ENCODE measurements around the gene BEND4.

The BEND4 gene

GRCh38 chr4:42119886-42120285 lies 32.6 kb downstream of the BEND4 start:
- Histone ChIP-seq H3K4me3 (ENCODE audit: low read depth in 1 of 2, low read length in 2 of 2) (no peak overlapping the region), H3K27me3 (ENCODE audit: control insufficient read depth in 1 of 2, insufficient read depth in 2 of 2, low read length in 2 of 2) (no peaks in the 10 kb centered on the region), H3K4me1 (ENCODE audit: control insufficient read depth in 1 of 2, insufficient read depth in 2 of 2, low read length in 2 of 2) (no peaks in the 10 kb centered on the region), H3K36me3 (ENCODE audit: control insufficient read depth in 1 of 2, insufficient read depth in 2 of 2, low read length in 2 of 2) (no peaks in the 10 kb centered on the region), H3K27ac (ENCODE audit: low read depth, low read length) (no peak overlapping the region), H3K9ac (ENCODE audit: low read depth in 1 of 2, low read length in 2 of 2) (no peak overlapping the region), H3K9me3 (ENCODE audit: control insufficient read depth in 1 of 2, low read length in 2 of 2) (no peaks in the 10 kb centered on the region)

GRCh38 chr4:42112846-42113245 lies 39.6 kb downstream of the BEND4 start:
- no peak overlapping the region for H3K4me3 ChIP-seq (ENCODE audit: low read depth in 1 of 2, low read length in 2 of 2)
- H3K4me1 ChIP-seq (ENCODE audit: control insufficient read depth in 1 of 2, insufficient read depth in 2 of 2, low read length in 2 of 2) = no peaks in the 10 kb centered on the region
- no peaks in the 10 kb centered on the region for H3K27me3 ChIP-seq (ENCODE audit: control insufficient read depth in 1 of 2, insufficient read depth in 2 of 2, low read length in 2 of 2)
- no peaks in the 10 kb centered on the region for H3K9me3 ChIP-seq (ENCODE audit: control insufficient read depth in 1 of 2, low read length in 2 of 2)
- H3K27ac ChIP-seq (ENCODE audit: low read depth, low read length) = no peak overlapping the region
- no peak overlapping the region for H3K9ac ChIP-seq (ENCODE audit: low read depth in 1 of 2, low read length in 2 of 2)
- no peaks in the 10 kb centered on the region for H3K36me3 ChIP-seq (ENCODE audit: control insufficient read depth in 1 of 2, insufficient read depth in 2 of 2, low read length in 2 of 2)

GRCh38 chr4:42104521-42104920 lies 47.9 kb downstream of the BEND4 start:
- Histone ChIP-seq H3K9ac (ENCODE audit: low read depth in 1 of 2, low read length in 2 of 2) (no peak overlapping the region), H3K4me3 (ENCODE audit: low read depth in 1 of 2, low read length in 2 of 2) (no peak overlapping the region), H3K9me3 (ENCODE audit: control insufficient read depth in 1 of 2, low read length in 2 of 2) (no peaks in the 10 kb centered on the region), H3K27me3 (ENCODE audit: control insufficient read depth in 1 of 2, insufficient read depth in 2 of 2, low read length in 2 of 2) (no peaks in the 10 kb centered on the region), H3K4me1 (ENCODE audit: control insufficient read depth in 1 of 2, insufficient read depth in 2 of 2, low read length in 2 of 2) (no peaks in the 10 kb centered on the region), H3K27ac (ENCODE audit: low read depth, low read length) (no peak overlapping the region), H3K36me3 (ENCODE audit: control insufficient read depth in 1 of 2, insufficient read depth in 2 of 2, low read length in 2 of 2) (no peaks in the 10 kb centered on the region)

GRCh38 chr4:42101446-42101975 lies 50.9 kb downstream of the BEND4 start:
- Histone ChIP-seq H3K36me3 (ENCODE audit: control insufficient read depth in 1 of 2, insufficient read depth in 2 of 2, low read length in 2 of 2) (no peaks in the 10 kb centered on the region), H3K4me1 (ENCODE audit: control insufficient read depth in 1 of 2, insufficient read depth in 2 of 2, low read length in 2 of 2) (no peaks in the 10 kb centered on the region), H3K27ac (ENCODE audit: low read depth, low read length) (no peak overlapping the region), H3K9ac (ENCODE audit: low read depth in 1 of 2, low read length in 2 of 2) (no peak overlapping the region), H3K4me3 (ENCODE audit: low read depth in 1 of 2, low read length in 2 of 2) (no peak overlapping the region), H3K9me3 (ENCODE audit: control insufficient read depth in 1 of 2, low read length in 2 of 2) (no peaks in the 10 kb centered on the region), H3K27me3 (ENCODE audit: control insufficient read depth in 1 of 2, insufficient read depth in 2 of 2, low read length in 2 of 2) (no peaks in the 10 kb centered on the region)

- no peak overlapping the region for H3K4me3 ChIP-seq (ENCODE audit: low read depth in 1 of 2, low read length in 2 of 2)
- H3K9me3 ChIP-seq (ENCODE audit: control insufficient read depth in 1 of 2, low read length in 2 of 2) = no peaks in the 10 kb centered on the region
- peaks cover 0 to 8% of the 10 kb centered on the region in 2 donors for H3K36me3 ChIP-seq (ENCODE audit: control insufficient read depth in 1 of 2, insufficient read depth in 2 of 2, low read length in 2 of 2)
- no peak overlapping the region for H3K9ac ChIP-seq (ENCODE audit: low read depth in 1 of 2, low read length in 2 of 2)
- no peaks in the 10 kb centered on the region for H3K27me3 ChIP-seq (ENCODE audit: control insufficient read depth in 1 of 2, insufficient read depth in 2 of 2, low read length in 2 of 2)
- no peak overlapping the region for H3K27ac ChIP-seq (ENCODE audit: low read depth, low read length)
- no peaks in the 10 kb centered on the region for H3K4me1 ChIP-seq (ENCODE audit: control insufficient read depth in 1 of 2, insufficient read depth in 2 of 2, low read length in 2 of 2)
These were observed 64.1 kb downstream of the BEND4 start for GRCh38 chr4:42088386-42088785.

- Histone ChIP-seq H3K27ac (ENCODE audit: low read depth, low read length) (no peak overlapping the region), H3K9me3 (ENCODE audit: control insufficient read depth in 1 of 2, low read length in 2 of 2) (no peaks in the 10 kb centered on the region), H3K27me3 (ENCODE audit: control insufficient read depth in 1 of 2, insufficient read depth in 2 of 2, low read length in 2 of 2) (no peaks in the 10 kb centered on the region), H3K36me3 (ENCODE audit: control insufficient read depth in 1 of 2, insufficient read depth in 2 of 2, low read length in 2 of 2) (peaks cover 8 to 18% of the 10 kb centered on the region in 2 donors), H3K4me1 (ENCODE audit: control insufficient read depth in 1 of 2, insufficient read depth in 2 of 2, low read length in 2 of 2) (no peaks in the 10 kb centered on the region), H3K4me3 (ENCODE audit: low read depth in 1 of 2, low read length in 2 of 2) (no peak overlapping the region), H3K9ac (ENCODE audit: low read depth in 1 of 2, low read length in 2 of 2) (no peak overlapping the region)
These were observed 68.6 kb downstream of the BEND4 start for GRCh38 chr4:42083816-42084215.

- peaks cover 2 to 21% of the 10 kb centered on the region in 2 donors for H3K36me3 ChIP-seq (ENCODE audit: control insufficient read depth in 1 of 2, insufficient read depth in 2 of 2, low read length in 2 of 2)
These were observed 72.1 kb downstream of the BEND4 start for GRCh38 chr4:42080306-42080705.

GRCh38 chr4:42078184-42078801 lies 74.2 kb downstream of the BEND4 start:
- no peak overlapping the region for H3K9ac ChIP-seq (ENCODE audit: low read depth in 1 of 2, low read length in 2 of 2)
- H3K36me3 ChIP-seq (ENCODE audit: control insufficient read depth in 1 of 2, insufficient read depth in 2 of 2, low read length in 2 of 2) = peaks cover 5 to 25% of the 10 kb centered on the region in 2 donors
- no peak overlapping the region for H3K27ac ChIP-seq (ENCODE audit: low read depth, low read length)
- no peak overlapping the region for H3K4me3 ChIP-seq (ENCODE audit: low read depth in 1 of 2, low read length in 2 of 2)
- no peaks in the 10 kb centered on the region for H3K9me3 ChIP-seq (ENCODE audit: control insufficient read depth in 1 of 2, low read length in 2 of 2)
- no peaks in the 10 kb centered on the region for H3K27me3 ChIP-seq (ENCODE audit: control insufficient read depth in 1 of 2, insufficient read depth in 2 of 2, low read length in 2 of 2)
- H3K4me1 ChIP-seq (ENCODE audit: control insufficient read depth in 1 of 2, insufficient read depth in 2 of 2, low read length in 2 of 2) = no peaks in the 10 kb centered on the region

More at GRCh38 chr4:42080306-42080705, 72.1 kb downstream of the BEND4 start:
- no peak overlapping the region for H3K4me3 ChIP-seq (ENCODE audit: low read depth in 1 of 2, low read length in 2 of 2)
- H3K4me1 ChIP-seq (ENCODE audit: control insufficient read depth in 1 of 2, insufficient read depth in 2 of 2, low read length in 2 of 2) = no peaks in the 10 kb centered on the region
- no peak overlapping the region for H3K9ac ChIP-seq (ENCODE audit: low read depth in 1 of 2, low read length in 2 of 2)
- H3K9me3 ChIP-seq (ENCODE audit: control insufficient read depth in 1 of 2, low read length in 2 of 2) = no peaks in the 10 kb centered on the region
- H3K27me3 ChIP-seq (ENCODE audit: control insufficient read depth in 1 of 2, insufficient read depth in 2 of 2, low read length in 2 of 2) = no peaks in the 10 kb centered on the region
- no peak overlapping the region for H3K27ac ChIP-seq (ENCODE audit: low read depth, low read length)

- no peaks in the 10 kb centered on the region for H3K4me1 ChIP-seq (ENCODE audit: control insufficient read depth in 1 of 2, insufficient read depth in 2 of 2, low read length in 2 of 2)
- H3K27ac ChIP-seq (ENCODE audit: low read depth, low read length) = no peak overlapping the region
- H3K9me3 ChIP-seq (ENCODE audit: control insufficient read depth in 1 of 2, low read length in 2 of 2) = no peaks in the 10 kb centered on the region
- peaks cover 10 to 15% of the 10 kb centered on the region in 2 donors for H3K36me3 ChIP-seq (ENCODE audit: control insufficient read depth in 1 of 2, insufficient read depth in 2 of 2, low read length in 2 of 2)
- no peak overlapping the region for H3K9ac ChIP-seq (ENCODE audit: low read depth in 1 of 2, low read length in 2 of 2)
- no peaks in the 10 kb centered on the region for H3K27me3 ChIP-seq (ENCODE audit: control insufficient read depth in 1 of 2, insufficient read depth in 2 of 2, low read length in 2 of 2)
- no peak overlapping the region for H3K4me3 ChIP-seq (ENCODE audit: low read depth in 1 of 2, low read length in 2 of 2)
These were observed 78.2 kb downstream of the BEND4 start for GRCh38 chr4:42074294-42074693.

- H3K36me3 ChIP-seq (ENCODE audit: control insufficient read depth in 1 of 2, insufficient read depth in 2 of 2, low read length in 2 of 2) = peaks cover 10 to 20% of the 10 kb centered on the region in 2 donors
These were observed 82.0 kb downstream of the BEND4 start for GRCh38 chr4:42070463-42070862.

More at GRCh38 chr4:42070463-42070862, 82.0 kb downstream of the BEND4 start:
- Histone ChIP-seq H3K27me3 (ENCODE audit: control insufficient read depth in 1 of 2, insufficient read depth in 2 of 2, low read length in 2 of 2) (no peaks in the 10 kb centered on the region), H3K9me3 (ENCODE audit: control insufficient read depth in 1 of 2, low read length in 2 of 2) (no peaks in the 10 kb centered on the region), H3K4me3 (ENCODE audit: low read depth in 1 of 2, low read length in 2 of 2) (no peak overlapping the region), H3K9ac (ENCODE audit: low read depth in 1 of 2, low read length in 2 of 2) (no peak overlapping the region), H3K4me1 (ENCODE audit: control insufficient read depth in 1 of 2, insufficient read depth in 2 of 2, low read length in 2 of 2) (no peaks in the 10 kb centered on the region), H3K27ac (ENCODE audit: low read depth, low read length) (no peak overlapping the region)
